GM12892 (cell line): ENCODE results near the gene ZNF213. TPM values are rescaled to one million over a fixed set of nuclear protein-coding genes. Genes with fewer than 3 reads are reported as not detected.

ENCODE experiments used
- DNase-seq: peaks from one replicate; pipeline ENCODE4 v3.0.0; 2011; ENCODE audit not compliant: insufficient read length
- FAIRE-seq: peaks from 2 replicates; lab custom pipeline; 2011; peaks lifted over from hg19 to GRCh38; lab: Jason Lieb, UNC
- POLR2A ChIP-seq: IDR thresholded peaks from 2 replicates; pipeline ENCODE4 v1.6.1; 2011; ENCODE audit warnings: low read depth, low read length, control low read depth
- POLR2AphosphoS5 ChIP-seq: IDR thresholded peaks from 2 replicates; pipeline ENCODE4 v1.6.1; 2011; ENCODE audit warnings: low read depth, low read length, control low read depth
- TAF1 ChIP-seq: IDR thresholded peaks from 2 replicates; pipeline ENCODE4 v1.6.1; 2011; ENCODE audit warnings: low read depth, mild to moderate bottlenecking, control low read depth, low read length, borderline replicate concordance
- polyA plus RNA-seq: library from polyadenylated mRNA; unstranded; fragments of >200 nt; gene quantifications from one replicate; pipeline ENCODE4 v1.2.1, GENCODE V29; 2012; ENCODE audit warnings: missing spikeins, inconsistent platforms; ENCODE audit not compliant: missing spikeins

ZNF213 gene
- polyA plus RNA-seq, result 1.6 TPM

GRCh38 chr16:3134338-3135125 is at the start of gene ZNF213:
ZNF213 (plus strand) TSS chr16:3135029; CDS start chr16:3137281, 2,252 bp downstream.
- FAIRE-seq, result peak; percentile 88
- DNase-seq, result peak; percentile 92
- TF ChIP-seq POLR2A (peak; percentile 79; the same call in 1 of the 2 replicates), POLR2AphosphoS5 (peak; percentile 79), TAF1 (0 out of 2 replicates have a peak, but pooled peaks have one; percentile 53)

- DNase-seq (no peak), FAIRE-seq (no peak)
- TF ChIP-seq TAF1 (no peak), POLR2AphosphoS5 (no peak), POLR2A (no peak)
Observed at GRCh38 chr16:3085868-3086595, 48.8 kb upstream of the ZNF213 start.

- FAIRE-seq, result peak; percentile 33
- TF ChIP-seq POLR2AphosphoS5 (no peak), TAF1 (no peak), POLR2A (no peak)
- no peak for DNase-seq
Observed at GRCh38 chr16:3086596-3087242, 48.1 kb upstream of the ZNF213 start.

GRCh38 chr16:3087243-3088235 is 47.3 kb upstream of the ZNF213 start:
- TF ChIP-seq TAF1, result no peak
- no peak for TF ChIP-seq POLR2A
- TF ChIP-seq POLR2AphosphoS5, result no peak
- no peak for DNase-seq
- FAIRE-seq, result peak; percentile 5

- TF ChIP-seq POLR2A, result no peak
- no peak for TF ChIP-seq POLR2AphosphoS5
- no peak for TF ChIP-seq TAF1
- FAIRE-seq (no peak), DNase-seq (no peak)
Observed at GRCh38 chr16:3088450-3088849, 46.4 kb upstream of the ZNF213 start.

- TF ChIP-seq POLR2A (no peak), POLR2AphosphoS5 (no peak), TAF1 (no peak)
- DNase-seq (no peak), FAIRE-seq (no peak)
Observed at GRCh38 chr16:3088925-3089716, 45.7 kb upstream of the ZNF213 start.

- TF ChIP-seq POLR2A, result no peak
- no peak for TF ChIP-seq POLR2AphosphoS5
- no peak for TF ChIP-seq TAF1
- DNase-seq (no peak), FAIRE-seq (no peak)
Observed at GRCh38 chr16:3089717-3090592, 44.9 kb upstream of the ZNF213 start.

- no peak for TF ChIP-seq POLR2A
- DNase-seq (no peak), FAIRE-seq (no peak)
Observed at GRCh38 chr16:3091551-3091950, 43.3 kb upstream of the ZNF213 start.

- no peak for FAIRE-seq
- DNase-seq, result no peak
- TF ChIP-seq POLR2AphosphoS5, result no peak
- no peak for TF ChIP-seq TAF1
- TF ChIP-seq POLR2A, result no peak
Observed at GRCh38 chr16:3092501-3092941, 42.3 kb upstream of the ZNF213 start.
